Tibial nerve (tissue), 4 donors: ENCODE results near the gene PDZD8. TPM values are rescaled to one million over a fixed set of nuclear protein-coding genes. Genes with fewer than 3 reads are reported as not detected.
"Not testable (repeated sequence)": the region's sequence is repeated elsewhere in the genome, so short reads cannot be mapped to it uniquely, and the experiment has no call there.

Source experiments
- DNase-seq, 2 donors: peaks; one replicate each; pipeline ENCODE4 v3.0.0-alpha.2; 2019; ENCODE audit warnings: low spot score in 2 of 2
- H3K27ac ChIP-seq, 4 donors: fragments of 200-600 bp; sonication (generic) in 3 of 4; one replicate each; pipeline ENCODE4 v1.5.1; 2017 to 2019; ENCODE audit warnings: mild to moderate bottlenecking in 1 of 4
- H3K27me3 ChIP-seq, 2 donors: fragments of 200-600 bp; sonication (generic) in 1 of 2; one replicate each; pipeline versions ENCODE4 v1.5.1 to v1.6.0; 2017 to 2019
- H3K36me3 ChIP-seq, 3 donors: fragments of 200-600 bp; sonication (generic); one replicate each; pipeline ENCODE4 v1.5.1; 2018 to 2019
- H3K4me1 ChIP-seq, 4 donors: fragments of 200-600 bp; sonication (generic) in 3 of 4; one replicate each; pipeline ENCODE4 v1.5.1; 2017 to 2019
- H3K4me3 ChIP-seq, 4 donors: fragments of 200-600 bp; sonication (generic) in 3 of 4; one replicate each; pipeline ENCODE4 v1.5.1; 2017 to 2019; ENCODE audit warnings: mild to moderate bottlenecking in 1 of 4, moderate library complexity in 1 of 4
- H3K9me3 ChIP-seq, 4 donors: fragments of 200-600 bp; sonication (generic) in 3 of 4; one replicate each; pipeline ENCODE4 v1.5.1; 2017 to 2019
- EP300 ChIP-seq, 2 donors: sonication (generic); formaldehyde crosslinking; IDR thresholded peaks; one replicate each; pipeline ENCODE4 v1.6.1; 2017; ENCODE audit warnings: antibody characterized with exemption in 2 of 2, mild to moderate bottlenecking in 1 of 2
- POLR2A ChIP-seq, 2 donors: fragments of 450-650 bp; IDR thresholded peaks; one replicate each; pipeline ENCODE4 v1.6.1; 2017; ENCODE audit warnings: antibody characterized with exemption in 2 of 2, mild to moderate bottlenecking in 2 of 2, moderate library complexity in 2 of 2
- WGBS, 2 donors: methylation state at CpG; one replicate each; pipeline ENCODE4 v1.1.5; 2018; 5-methylcytosine and 5-hydroxymethylcytosine counted together
- total RNA-seq, 4 donors: library from RNA; depleted of rRNA; stranded (reverse); fragments of >200 nt; gene quantifications; one replicate each; pipeline ENCODE4 v1.1.0, GENCODE V29; 2016
- TF ChIP-seq, protein P1 (sequence below), 5 experiments: fragments of 200-600 bp in 3 of 5; fragments of 450-650 bp in 2 of 5; sonication (generic) in 3 of 5; IDR thresholded peaks; one replicate each; pipeline ENCODE4 v1.5.1; 2016 to 2019; ENCODE audit warnings: antibody characterized with exemption in 5 of 5, mild to moderate bottlenecking in 3 of 5, moderate library complexity in 2 of 5

PDZD8 gene
- total RNA-seq, 4 donors from 2014 or later: 29.4 to 33.3 (median 31.7) TPM

DNA sequence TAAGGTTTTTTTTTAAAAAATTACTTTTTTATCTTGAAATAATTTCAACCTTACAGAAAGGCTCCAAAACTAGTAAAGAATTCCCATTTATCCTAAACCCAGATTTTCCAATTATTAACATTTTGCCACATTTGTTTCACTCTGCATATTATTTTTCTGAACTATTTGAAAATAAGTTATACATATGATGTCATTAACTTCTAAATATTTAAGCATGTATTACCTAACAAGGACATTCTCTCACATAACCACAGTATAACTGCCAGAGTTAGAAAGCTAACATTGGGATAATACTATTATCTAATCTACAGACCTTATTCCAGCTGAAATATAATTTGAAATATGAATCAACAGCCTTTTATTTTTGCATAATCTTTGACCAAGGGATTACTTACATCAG lies 68.6 kb downstream of the PDZD8 start:
- Histone ChIP-seq H3K4me1 (no peaks in the 10 kb centered on the region), H3K9me3 (no peaks in the 10 kb centered on the region), H3K36me3 (peaks cover 0 to 11% (median 0%) of the 10 kb centered on the region in 3 donors), H3K27ac (no peak overlapping the region), H3K4me3 (no peak overlapping the region), H3K27me3 (no peaks in the 10 kb centered on the region)
- no peak for DNase-seq
- no peak for TF ChIP-seq POLR2A (IDR thresholded peaks at IDR 0.05)
- no peak for TF ChIP-seq EP300 (IDR thresholded peaks at IDR 0.05)
- TF ChIP-seq, protein P1, sequence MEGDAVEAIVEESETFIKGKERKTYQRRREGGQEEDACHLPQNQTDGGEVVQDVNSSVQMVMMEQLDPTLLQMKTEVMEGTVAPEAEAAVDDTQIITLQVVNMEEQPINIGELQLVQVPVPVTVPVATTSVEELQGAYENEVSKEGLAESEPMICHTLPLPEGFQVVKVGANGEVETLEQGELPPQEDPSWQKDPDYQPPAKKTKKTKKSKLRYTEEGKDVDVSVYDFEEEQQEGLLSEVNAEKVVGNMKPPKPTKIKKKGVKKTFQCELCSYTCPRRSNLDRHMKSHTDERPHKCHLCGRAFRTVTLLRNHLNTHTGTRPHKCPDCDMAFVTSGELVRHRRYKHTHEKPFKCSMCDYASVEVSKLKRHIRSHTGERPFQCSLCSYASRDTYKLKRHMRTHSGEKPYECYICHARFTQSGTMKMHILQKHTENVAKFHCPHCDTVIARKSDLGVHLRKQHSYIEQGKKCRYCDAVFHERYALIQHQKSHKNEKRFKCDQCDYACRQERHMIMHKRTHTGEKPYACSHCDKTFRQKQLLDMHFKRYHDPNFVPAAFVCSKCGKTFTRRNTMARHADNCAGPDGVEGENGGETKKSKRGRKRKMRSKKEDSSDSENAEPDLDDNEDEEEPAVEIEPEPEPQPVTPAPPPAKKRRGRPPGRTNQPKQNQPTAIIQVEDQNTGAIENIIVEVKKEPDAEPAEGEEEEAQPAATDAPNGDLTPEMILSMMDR (IDR thresholded peaks at IDR 0.05): no peak

DNA sequence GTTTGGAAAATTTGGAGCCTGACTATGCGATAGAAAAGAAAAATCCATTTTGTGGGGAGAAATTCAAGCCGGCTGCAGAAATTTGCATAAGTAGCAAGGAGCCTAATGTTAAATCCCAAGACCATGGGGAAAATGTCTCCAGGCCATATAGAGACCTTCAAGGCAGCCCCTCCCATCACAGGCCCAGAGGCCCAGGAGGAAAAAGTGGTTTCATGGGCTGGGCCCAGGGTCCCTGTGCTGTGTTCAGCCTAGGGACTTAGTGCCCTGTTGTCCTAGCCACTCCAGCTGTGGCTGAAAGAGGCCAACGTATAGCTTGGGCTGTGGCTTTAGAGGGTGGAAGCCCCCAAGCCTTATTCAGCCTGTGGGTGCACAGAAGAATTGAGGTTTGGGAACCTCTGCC lies 71.8 kb downstream of the PDZD8 start:
- H3K4me1 ChIP-seq, H3K4me3 ChIP-seq, H3K36me3 ChIP-seq, H3K27ac ChIP-seq, DNase-seq, H3K27me3 ChIP-seq: not testable (repeated sequence)
- 99 to 100% methylated on average over 3 of the region's 3 CpGs for WGBS, 2 donors
- peaks cover 0 to 10% (median 0%) of the 10 kb centered on the region in 4 donors for H3K9me3 ChIP-seq

DNA sequence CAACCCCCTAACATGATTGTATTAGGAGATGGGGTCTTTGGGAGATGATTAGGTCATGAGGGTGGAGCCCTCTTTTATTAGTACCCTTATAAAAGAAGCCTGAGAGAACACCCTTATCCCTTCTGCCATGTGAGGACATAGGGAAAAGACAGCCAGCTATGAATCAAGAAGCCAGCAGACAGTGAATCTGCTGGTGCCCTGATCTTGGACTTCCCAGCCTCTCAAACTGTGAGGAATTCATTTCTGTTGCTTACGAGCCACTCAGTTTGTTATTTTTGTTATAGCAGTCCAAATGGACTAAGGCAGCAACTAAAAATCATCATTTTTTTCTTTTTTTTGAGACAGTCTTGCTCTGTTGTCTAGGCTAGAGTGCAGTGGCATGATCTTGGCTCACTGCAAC lies 74.6 kb downstream of the PDZD8 start:
- Histone ChIP-seq H3K27me3 (no peaks in the 10 kb centered on the region), H3K4me1 (no peaks in the 10 kb centered on the region), H3K27ac (no peak overlapping the region), H3K9me3 (peaks cover 0 to 10% (median 0%) of the 10 kb centered on the region in 4 donors), H3K4me3 (no peak overlapping the region), H3K36me3 (peaks cover 0 to 9% (median 0%) of the 10 kb centered on the region in 3 donors)
- 96 to 100% methylated on average over 1 of the region's 1 CpG for WGBS, 2 donors
- DNase-seq: no peak
- TF ChIP-seq EP300 (IDR thresholded peaks at IDR 0.05) (no peak), POLR2A (IDR thresholded peaks at IDR 0.05) (no peak)
- TF ChIP-seq, protein P1 (IDR thresholded peaks at IDR 0.05): no peak

DNA sequence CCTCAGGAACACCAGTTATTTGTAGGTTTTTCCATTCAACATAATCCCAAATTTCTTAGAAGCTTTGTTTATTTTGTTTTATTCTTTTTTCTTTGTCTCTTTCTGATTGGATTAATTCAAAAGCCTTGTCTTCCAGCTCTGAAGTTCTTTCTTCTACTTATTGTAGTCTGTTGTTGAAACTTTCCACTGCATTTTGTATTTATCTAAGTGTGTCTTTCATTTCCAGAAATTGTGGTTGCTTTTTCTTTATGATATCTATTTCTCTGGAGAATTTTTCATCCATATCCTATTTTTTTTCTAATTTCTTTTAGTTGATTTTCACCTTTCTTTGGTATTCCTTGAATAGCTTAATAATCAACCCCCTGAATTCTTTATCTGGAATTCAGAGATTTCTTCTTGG lies 75.8 kb downstream of the PDZD8 start:
- Histone ChIP-seq H3K4me1 (no peaks in the 10 kb centered on the region), H3K36me3 (peaks cover 0 to 6% (median 0%) of the 10 kb centered on the region in 3 donors), H3K27ac (no peak overlapping the region), H3K9me3 (peaks cover 0 to 10% (median 0%) of the 10 kb centered on the region in 4 donors), H3K27me3 (no peaks in the 10 kb centered on the region), H3K4me3 (no peak overlapping the region)
- no peak for DNase-seq
- no peak for TF ChIP-seq EP300 (IDR thresholded peaks at IDR 0.05)
- TF ChIP-seq POLR2A (IDR thresholded peaks at IDR 0.05): no peak
- TF ChIP-seq, protein P1 (IDR thresholded peaks at IDR 0.05): no peak

DNA sequence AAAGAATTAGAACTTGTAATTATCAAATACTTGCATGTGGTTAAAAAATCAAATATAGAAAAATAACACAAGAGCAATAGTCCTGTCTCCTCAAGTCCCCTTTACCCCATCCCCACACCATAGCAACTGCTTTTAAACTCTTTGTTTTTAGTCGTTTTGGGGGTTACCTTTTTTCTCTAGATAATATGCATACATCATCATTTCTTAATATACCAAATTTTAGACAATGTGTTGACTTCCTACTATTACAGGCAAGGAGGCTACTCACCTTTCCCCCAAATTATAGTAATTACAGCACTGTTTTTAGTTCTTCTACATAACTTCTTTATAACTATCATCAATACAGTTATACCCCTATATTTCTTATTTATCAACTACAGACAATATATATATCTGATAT lies 77.0 kb downstream of the PDZD8 start:
- no peak overlapping the region for H3K27ac ChIP-seq
- H3K27me3 ChIP-seq: no peaks in the 10 kb centered on the region
- peaks cover 0 to 10% (median 0%) of the 10 kb centered on the region in 4 donors for H3K9me3 ChIP-seq
- no peaks in the 10 kb centered on the region for H3K4me1 ChIP-seq
- 84 to 89% methylated on average over 1 of the region's 1 CpG for WGBS, 2 donors
- H3K36me3 ChIP-seq: no peaks in the 10 kb centered on the region
- H3K4me3 ChIP-seq: no peak overlapping the region
- DNase-seq: no peak
- TF ChIP-seq POLR2A (IDR thresholded peaks at IDR 0.05) (no peak), EP300 (IDR thresholded peaks at IDR 0.05) (no peak)
- TF ChIP-seq, protein P1 (IDR thresholded peaks at IDR 0.05): no peak

DNA sequence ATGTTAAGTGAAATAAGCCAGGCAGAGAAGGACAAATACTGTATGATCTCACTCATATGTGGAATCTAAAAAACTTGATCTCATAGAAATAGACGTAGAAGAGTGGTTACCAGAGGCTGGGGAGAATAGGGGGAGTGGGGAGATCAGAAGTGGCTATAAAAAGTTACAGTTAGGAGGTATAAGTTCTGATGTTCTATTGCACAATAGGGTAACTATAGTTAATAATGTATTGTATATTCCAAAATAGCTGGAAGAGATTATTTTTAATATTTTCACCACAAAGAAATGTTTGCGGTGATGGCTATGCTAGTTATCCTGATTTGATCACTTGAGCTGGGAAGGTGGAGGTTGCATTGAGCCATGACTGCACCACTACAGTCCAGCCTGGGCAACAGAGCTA lies 80.5 kb downstream of the PDZD8 start:
- Histone ChIP-seq H3K9me3 (peaks cover 0 to 7% (median 0%) of the 10 kb centered on the region in 4 donors), H3K27me3 (no peaks in the 10 kb centered on the region), H3K36me3 (peaks cover 0 to 5% (median 0%) of the 10 kb centered on the region in 3 donors), H3K4me1 (no peaks in the 10 kb centered on the region), H3K27ac (no peak overlapping the region), H3K4me3 (no peak overlapping the region)
- no peak for DNase-seq
- whole genome bisulfite sequencing, 2 donors: 94 to 97% methylated on average over 2 of the region's 2 CpGs
- TF ChIP-seq EP300 (IDR thresholded peaks at IDR 0.05) (no peak), POLR2A (IDR thresholded peaks at IDR 0.05) (no peak)
- TF ChIP-seq, protein P1 (IDR thresholded peaks at IDR 0.05): no peak
